Peyer's patch (tissue), 4 donors: ENCODE measurements around the gene HCN2.

Experiments used
- CTCF ChIP-seq, 6 experiments: fragments of 450-650 bp in 4 of 6; fragments of 200-600 bp in 2 of 6; sonication (generic) in 1 of 6; IDR thresholded peaks; one replicate each; pipeline ENCODE4 v1.5.1; 2017 to 2019; ENCODE audit warnings: antibody characterized with exemption in 6 of 6, mild to moderate bottlenecking in 3 of 6, moderate library complexity in 1 of 6
- POLR2A ChIP-seq, 2 donors: fragments of 450-650 bp; IDR thresholded peaks; one replicate each; pipeline ENCODE4 v1.5.1; 2017; ENCODE audit warnings: antibody characterized with exemption in 2 of 2, mild to moderate bottlenecking in 2 of 2, moderate library complexity in 2 of 2

GRCh38 chr19:576768-577438, 12.8 kb upstream of the HCN2 start:
- TF ChIP-seq CTCF (IDR thresholded peaks at IDR 0.05) (no peak), POLR2A (IDR thresholded peaks at IDR 0.05) (no peak)
